IPS DF 19.7 (cell line): Measurements from ENCODE around the gene PHTF2.
"Not testable (repeated sequence)": the region's sequence is repeated elsewhere in the genome, so short reads cannot be mapped to it uniquely, and the experiment has no call there.

ENCODE experiments used
- DNase-seq: peaks from one replicate; pipeline ENCODE4 v3.0.0-alpha.2; 2013; ENCODE audit warnings: low read depth, low spot score

Gene PHTF2

DNA sequence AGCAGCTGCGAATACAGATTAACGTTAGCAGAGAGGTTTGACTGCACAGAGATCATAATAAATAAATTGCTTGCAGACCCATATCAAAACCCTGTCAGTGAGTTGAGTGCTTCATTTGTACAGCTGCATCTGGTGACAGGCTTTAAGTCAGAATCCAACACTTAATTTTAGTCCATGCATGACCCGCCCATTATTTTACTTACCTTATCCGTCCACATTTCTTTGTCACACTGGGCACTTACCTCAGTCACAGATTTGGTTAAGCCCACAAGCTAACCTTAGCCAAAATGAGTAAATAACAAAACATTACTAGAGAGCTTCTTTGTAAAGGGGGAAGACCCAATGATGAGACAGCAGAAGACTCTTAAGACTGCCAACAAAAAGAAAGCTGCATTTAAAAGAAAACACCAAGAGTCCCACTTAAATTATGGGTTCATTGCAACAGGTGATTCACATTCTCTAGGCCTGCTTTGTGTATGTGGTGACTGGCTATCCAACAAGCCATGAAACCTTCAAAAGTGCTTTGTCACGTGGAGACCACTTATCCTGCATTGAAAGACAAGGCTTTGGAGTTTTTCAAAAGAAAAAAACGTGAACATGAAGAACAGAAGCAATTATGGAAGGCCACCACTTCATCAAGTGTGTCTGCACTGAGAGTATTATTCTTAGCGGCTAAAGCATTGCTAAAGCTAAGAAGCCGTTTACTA, 32.2 kb downstream of the PHTF2 start:
- no peak for DNase-seq

GRCh38 chr7:77831481-77831880, 32.9 kb downstream of the PHTF2 start:
- no peak for DNase-seq

DNA sequence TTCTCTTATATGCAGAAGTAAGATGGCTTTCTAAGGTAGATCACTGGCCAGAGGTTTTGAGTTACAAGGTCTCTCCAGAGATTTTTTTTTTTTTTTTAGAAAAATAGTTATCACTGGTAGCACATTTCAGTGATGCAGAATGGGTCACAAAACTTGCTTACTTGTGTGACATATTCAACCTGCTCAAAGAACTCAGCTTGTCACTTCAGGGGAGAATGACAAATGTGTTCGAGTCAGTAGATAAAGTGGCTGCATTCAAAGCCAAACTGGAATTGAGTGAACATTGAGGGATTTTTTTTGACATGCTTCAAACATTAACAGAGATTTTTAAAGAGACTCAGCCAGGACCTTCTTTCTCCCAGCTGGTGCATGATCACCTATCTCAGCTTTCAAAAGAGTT, 33.4 kb downstream of the PHTF2 start:
- no peak for DNase-seq

DNA sequence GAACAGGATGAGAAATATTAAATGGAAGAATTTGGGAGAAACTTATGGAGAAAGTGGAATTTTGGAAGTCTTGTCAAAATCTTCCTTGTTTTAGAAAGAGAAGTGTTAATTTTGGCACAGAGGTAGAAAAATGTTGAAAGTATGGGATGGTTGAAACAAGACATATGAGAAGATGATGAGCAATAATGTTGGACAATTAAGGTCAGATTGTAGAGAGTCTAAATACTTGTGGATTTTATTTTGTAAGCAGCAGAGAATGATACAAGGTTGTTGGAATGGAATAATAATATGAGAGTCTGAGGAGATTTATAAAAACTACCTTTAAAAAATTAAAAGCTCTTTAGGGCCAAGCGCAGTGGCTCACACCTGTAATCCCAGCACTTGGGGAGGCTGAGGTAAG, 34.6 kb downstream of the PHTF2 start:
- DNase-seq: no peak

DNA sequence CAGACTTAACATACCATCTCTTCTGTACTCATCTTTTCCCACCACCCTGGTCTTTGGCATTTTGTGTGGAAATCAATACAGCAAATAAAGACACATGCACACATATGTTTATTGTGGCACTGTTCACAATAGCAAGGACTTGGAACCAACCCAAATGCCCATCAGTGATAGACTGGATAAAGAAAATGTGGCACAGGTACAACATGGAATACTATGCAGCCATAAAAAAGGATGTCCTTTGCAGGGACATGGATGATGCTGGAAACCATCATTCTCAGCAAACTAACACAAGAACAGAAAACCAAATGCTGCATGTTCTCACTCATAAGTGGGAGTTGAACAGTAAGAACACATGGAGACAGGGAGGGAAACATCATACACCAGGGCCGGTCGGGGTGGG, 37.9 kb downstream of the PHTF2 start:
- DNase-seq: not testable (repeated sequence)

GRCh38 chr7:77837275-77837674, 38.7 kb downstream of the PHTF2 start:
- DNase-seq: no peak

DNA sequence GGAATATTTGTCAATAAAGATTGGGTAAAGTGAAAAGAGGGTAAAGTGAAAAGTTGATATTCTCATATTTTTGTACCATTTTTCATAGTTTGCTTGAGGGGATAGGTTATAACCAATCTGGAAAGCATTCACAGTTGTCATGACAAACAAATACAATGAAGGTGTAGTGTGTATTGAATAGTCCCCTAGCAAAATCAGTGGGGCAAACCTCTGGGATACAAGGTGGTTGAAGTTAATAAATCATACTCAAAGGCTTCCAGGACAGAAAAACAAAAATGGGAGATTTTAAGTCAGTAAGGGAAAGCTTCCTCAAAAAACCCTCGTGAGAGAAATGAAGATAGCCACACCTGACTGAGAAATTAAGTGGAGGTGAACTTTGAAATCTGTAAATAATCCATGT, 39.4 kb downstream of the PHTF2 start:
- DNase-seq: no peak

GRCh38 chr7:77838929-77839491, 40.4 kb downstream of the PHTF2 start:
- no peak for DNase-seq

GRCh38 chr7:77839919-77840318, 41.3 kb downstream of the PHTF2 start:
- DNase-seq: no peak

DNA sequence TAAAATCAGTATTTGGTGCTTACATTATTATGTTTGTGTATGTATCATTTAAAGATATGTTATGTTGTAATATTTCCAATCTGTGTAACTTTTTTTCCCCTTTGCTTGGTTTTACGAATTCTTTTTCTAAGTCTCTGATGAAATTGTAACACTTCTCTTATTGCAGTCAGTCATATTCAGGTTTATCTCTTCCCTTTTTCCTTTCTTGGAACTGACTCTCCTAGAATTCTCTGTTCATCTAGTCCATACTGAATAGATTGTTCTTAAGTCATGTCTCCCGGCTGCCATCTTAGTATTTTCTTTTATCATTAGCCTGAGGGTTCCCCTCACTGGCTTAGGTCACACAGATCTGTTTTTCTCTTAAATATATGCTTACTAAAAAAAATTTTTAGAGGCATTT, 44.6 kb downstream of the PHTF2 start:
- no peak for DNase-seq

DNA sequence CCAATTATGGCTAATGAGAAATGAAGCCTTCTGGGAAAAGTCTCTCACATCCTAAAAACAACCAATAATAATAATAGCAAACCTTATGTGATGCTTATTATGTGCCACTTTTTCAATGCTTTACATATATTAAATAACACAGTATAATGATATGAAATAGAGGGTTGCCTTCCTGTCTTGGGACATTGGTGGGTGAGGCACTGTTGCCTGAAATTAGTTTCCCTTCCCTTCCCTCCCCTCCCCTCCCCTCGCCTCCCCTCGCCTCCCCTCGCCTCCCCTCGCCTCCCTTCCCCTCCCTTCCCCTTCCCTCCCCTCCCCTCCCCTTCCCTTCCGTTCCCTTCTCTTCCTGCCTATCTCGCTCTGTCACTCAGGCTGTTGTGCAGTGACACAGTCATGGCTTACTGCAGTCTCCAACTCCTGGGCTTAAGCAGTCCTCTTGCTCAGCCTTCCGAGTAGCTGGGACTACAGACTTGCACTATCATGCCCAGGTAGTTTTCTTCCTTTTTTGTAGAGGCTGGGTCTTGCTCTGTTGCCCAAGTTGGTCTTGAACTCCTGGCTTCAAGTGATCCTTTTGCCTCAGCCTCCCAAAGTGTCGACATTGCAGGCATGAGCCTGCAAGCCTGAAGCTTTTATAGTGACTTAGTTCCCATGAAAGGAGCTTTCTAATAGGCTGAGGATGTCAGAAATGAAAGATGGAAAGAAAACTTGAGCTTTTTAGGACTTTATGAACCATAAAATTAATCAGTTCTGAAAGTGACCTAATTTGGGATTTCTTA, 47.9 kb downstream of the PHTF2 start:
- no peak for DNase-seq

- DNase-seq: no peak
Measured at GRCh38 chr7:77855371-77856083, 57.0 kb downstream of the PHTF2 start.

DNA sequence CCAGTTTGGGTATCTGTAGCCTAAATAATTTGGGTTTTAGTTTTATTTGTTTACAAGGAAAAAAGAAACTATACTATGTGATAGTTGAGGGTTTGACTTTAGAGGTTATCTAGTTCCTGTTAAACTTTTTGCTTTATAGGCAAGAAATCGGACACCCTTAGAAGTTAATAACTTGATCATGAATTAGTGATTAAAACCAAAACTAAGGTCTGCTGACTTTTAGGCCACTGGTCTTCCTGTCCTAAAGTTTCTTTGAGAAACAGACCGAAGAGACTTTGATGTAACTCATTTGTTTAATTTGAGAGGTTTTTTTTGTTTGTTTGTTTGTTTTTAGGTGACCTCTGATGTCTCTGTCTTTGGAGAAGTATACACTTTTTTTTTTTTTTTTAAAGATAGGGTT, 59.7 kb downstream of the PHTF2 start:
- no peak for DNase-seq

DNA sequence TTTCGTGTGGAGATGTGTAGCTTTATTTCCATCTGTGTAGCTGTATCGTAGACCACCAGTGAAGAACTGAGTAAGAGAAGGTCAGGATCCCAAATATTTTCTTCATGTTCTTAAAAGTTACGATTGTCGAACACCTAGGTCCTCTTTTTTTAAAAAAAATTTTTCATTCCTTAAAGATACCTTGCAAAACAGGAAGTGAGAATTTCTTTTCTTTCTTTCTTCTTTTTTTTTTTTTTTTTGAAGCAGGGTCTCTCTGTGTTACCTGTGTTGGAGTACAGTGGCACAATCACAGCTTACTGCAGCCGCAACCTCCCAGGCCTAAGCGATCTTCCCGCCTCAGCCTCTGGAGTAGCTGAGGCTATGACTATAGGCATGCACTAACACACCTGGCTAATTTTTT, 60.8 kb downstream of the PHTF2 start:
- DNase-seq: no peak

GRCh38 chr7:77862691-77863090, 64.1 kb downstream of the PHTF2 start:
- no peak for DNase-seq

- DNase-seq: no peak
Measured at GRCh38 chr7:77863860-77864259, 65.3 kb downstream of the PHTF2 start.

GRCh38 chr7:77866370-77866769, 67.8 kb downstream of the PHTF2 start:
- no peak for DNase-seq

GRCh38 chr7:77866786-77867536, 68.4 kb downstream of the PHTF2 start:
- DNase-seq: no peak

- no peak for DNase-seq
Measured at GRCh38 chr7:77867537-77867865, 68.9 kb downstream of the PHTF2 start.

GRCh38 chr7:77872256-77872655, 73.7 kb downstream of the PHTF2 start:
- not testable (repeated sequence) for DNase-seq

DNA sequence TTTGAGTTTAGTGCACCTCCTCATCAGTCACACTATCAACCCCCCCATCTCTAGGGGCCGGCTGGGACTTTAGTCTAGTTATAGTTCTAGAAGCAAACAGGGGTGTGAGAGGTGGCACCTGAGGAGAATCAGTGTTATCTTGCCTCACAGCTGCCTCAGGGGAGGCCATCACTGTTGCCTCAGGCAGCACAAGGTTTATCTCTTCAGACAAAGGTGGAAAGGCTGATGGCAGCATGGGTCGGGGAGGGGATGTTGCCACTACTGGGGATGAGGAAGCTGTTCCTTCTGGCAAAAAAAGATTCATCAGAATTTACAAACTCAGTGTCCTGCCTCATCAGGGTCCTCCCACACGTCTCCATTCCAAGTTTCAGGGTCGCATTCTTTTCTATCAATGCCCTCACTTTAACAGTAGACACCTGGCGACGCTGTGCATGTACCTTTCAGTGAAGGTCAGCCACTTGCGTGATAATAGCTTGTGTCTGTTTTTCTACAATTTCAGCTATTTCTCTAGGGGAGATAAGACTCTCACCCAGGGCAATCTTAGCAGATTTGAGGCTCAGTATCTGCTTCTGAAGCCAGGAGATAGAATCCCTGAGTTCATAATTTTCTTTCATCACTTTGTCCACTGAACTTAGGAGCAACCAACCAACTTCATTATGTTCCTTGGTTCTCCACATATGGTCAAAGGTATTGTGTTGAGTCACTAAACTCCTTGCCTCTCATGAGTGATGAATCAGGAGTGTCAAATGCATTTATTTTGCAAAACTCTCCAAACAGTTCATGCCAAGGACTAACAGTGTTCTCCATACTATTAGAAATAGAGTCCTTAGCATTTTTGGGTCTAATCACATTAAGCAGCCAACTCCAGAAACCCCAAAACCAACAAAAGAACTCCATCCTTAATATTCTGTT, 75.1 kb downstream of the PHTF2 start:
- not testable (repeated sequence) for DNase-seq
